PC-9 (cell line): ENCODE measurements around the gene NTNG2. TPM values are rescaled to one million over a fixed set of nuclear protein-coding genes. Genes with fewer than 3 reads are reported as not detected.

Experiments used
- BruUV-seq: library from RNA; stranded (reverse); fragments of 400-500 nt; replicated peaks from 2 replicates; lab custom pipeline; 2021; lab: Mats Ljungman, UMichigan
- CTCF ChIA-PET: fragments of 300-600 bp; sonication (Branson Sonifier 250); formaldehyde crosslinking; loops from one replicate; lab custom pipeline; 2022; ENCODE audit warnings: antibody characterized with exemption; lab: Charles Lee
- POLR2A ChIA-PET: fragments of 300-600 bp; sonication (Branson Sonifier 250); formaldehyde crosslinking; loops from one replicate; lab custom pipeline; 2022; ENCODE audit warnings: antibody characterized with exemption; ENCODE audit not compliant: unreplicated experiment; lab: Charles Lee
- DNase-seq, 2 experiments: peaks; one replicate each; pipeline versions ENCODE4 v3.0.0 to v3.0.0-alpha.2; 2015 to 2022; ENCODE audit warnings: mixed read lengths in 1 of 2
- H2AFZ ChIP-seq: fragments of 200-600 bp; sonication (generic); 2 replicates; pipeline ENCODE4 v1.8.1; 2017; ENCODE audit warnings: antibody characterized with exemption
- H3F3A ChIP-seq: fragments of 200-600 bp; sonication (generic); 2 replicates; pipeline ENCODE4 v1.8.1; 2017; ENCODE audit warnings: antibody characterized with exemption, mild to moderate bottlenecking, low read depth; ENCODE audit not compliant: insufficient read depth
- H3K27ac ChIP-seq: fragments of 200-600 bp; sonication (generic); 2 replicates; pipeline ENCODE4 v1.6.1; 2016; ENCODE audit warnings: mixed run types
- H3K27me3 ChIP-seq: fragments of 200-600 bp; sonication (generic); 2 replicates; pipeline ENCODE4 v1.6.1; 2016; ENCODE audit warnings: low read depth, mixed run types; ENCODE audit not compliant: insufficient read depth
- H3K36me3 ChIP-seq: fragments of 200-600 bp; sonication (generic); 2 replicates; pipeline ENCODE4 v1.6.1; 2016; ENCODE audit warnings: low read depth, mixed run types
- H3K4me1 ChIP-seq: fragments of 200-600 bp; sonication (generic); replicated peaks from 2 replicates; pipeline ENCODE4 v1.6.1; 2016; ENCODE audit warnings: mixed run types; ENCODE audit not compliant: insufficient read depth
- H3K4me2 ChIP-seq: fragments of 200-600 bp; sonication (generic); 2 replicates; pipeline ENCODE4 v1.6.1; 2017; ENCODE audit warnings: mixed run types
- H3K4me3 ChIP-seq: fragments of 200-600 bp; sonication (generic); 2 replicates; pipeline ENCODE4 v1.6.1; 2016; ENCODE audit warnings: mixed run types
- H3K79me2 ChIP-seq: fragments of 200-600 bp; sonication (generic); 2 replicates; pipeline ENCODE4 v1.6.1; 2017; ENCODE audit warnings: low read depth, mixed run types
- H3K9me2 ChIP-seq: fragments of 200-600 bp; sonication (generic); 2 replicates; pipeline ENCODE4 v1.8.1; 2017; ENCODE audit warnings: mild to moderate bottlenecking; ENCODE audit not compliant: insufficient read depth
- H3K9me3 ChIP-seq: fragments of 200-600 bp; sonication (generic); 2 replicates; pipeline ENCODE4 v1.8.1; 2016; ENCODE audit warnings: low read depth; ENCODE audit not compliant: insufficient read depth
- H4K20me1 ChIP-seq: fragments of 200-600 bp; sonication (generic); 2 replicates; pipeline ENCODE4 v1.8.1; 2017; ENCODE audit not compliant: insufficient read depth
- CTCF ChIP-seq: fragments of 200-600 bp; sonication (generic); conservative IDR thresholded peaks from 2 replicates; pipeline ENCODE4 v1.6.1; 2017; ENCODE audit warnings: mixed run types, antibody characterized with exemption, mild to moderate bottlenecking, moderate library complexity
- EZH2 ChIP-seq: fragments of 200-600 bp; sonication (generic); IDR thresholded peaks from 2 replicates; pipeline ENCODE4 v1.8.0; 2017; ENCODE audit warnings: antibody characterized with exemption, low read depth
- intact Hi-C: fragments of 100-400 bp; cut with micrococcal nuclease; formaldehyde crosslinking; loops from one replicate; pipeline ENCODE4 v1.10.0; 2022; ENCODE audit not compliant: unreplicated experiment
- total RNA-seq: library from RNA; stranded (reverse); gene quantifications from 2 replicates; pipeline ENCODE4 v1.2.3, GENCODE V29; 2021

The NTNG2 gene
- total RNA-seq, 1 experiment from 2014 or later: not detected

GRCh38 chr9:132142924-132143323, 18.9 kb upstream of the NTNG2 start:
- no TSS peak for BruUV-seq
- ChIA-PET POLR2A (interaction anchor here (0.6 kb wide), 1 partner anchor 25 kb away, joined by 5 read pairs; no protein-coding TSS in a partner anchor), CTCF (interaction anchor here (0.6 kb wide), 1 partner anchor 20 kb away, joined by 4 read pairs; no protein-coding TSS in a partner anchor)
- Histone ChIP-seq H3K9me3 (no peaks in the 10 kb centered on the region), H3K4me1 (no peaks in the 10 kb centered on the region), H2AFZ (no peak overlapping the region), H3K4me2 (no peak overlapping the region), H3K36me3 (no peaks in the 10 kb centered on the region), H3K4me3 (no peak overlapping the region), H3K79me2 (no peaks in the 10 kb centered on the region), H3K27ac (no peak overlapping the region), H3K9me2 (no peaks in the 10 kb centered on the region), H3K27me3 (peaks cover 90% of the 10 kb centered on the region), H4K20me1 (no peaks in the 10 kb centered on the region), H3F3A (no peaks in the 10 kb centered on the region)
- TF ChIP-seq CTCF (no peak), EZH2 (no peak)
- intact Hi-C loops: no loop called here
- no peak for DNase-seq

GRCh38 chr9:132143359-132143758, 18.5 kb upstream of the NTNG2 start:
- no peak overlapping the region for H3K4me2 ChIP-seq
- no peaks in the 10 kb centered on the region for H4K20me1 ChIP-seq
- no peak overlapping the region for H3K27ac ChIP-seq
- intact Hi-C loops: no loop called here
- no peak overlapping the region for H2AFZ ChIP-seq
- no TSS peak for BruUV-seq
- ChIA-PET CTCF (interaction anchor here (0.6 kb wide), 1 partner anchor 20 kb away, joined by 4 read pairs; no protein-coding TSS in a partner anchor), POLR2A (interaction anchor here (0.6 kb wide), 1 partner anchor 25 kb away, joined by 5 read pairs; no protein-coding TSS in a partner anchor)
- H3K27me3 ChIP-seq: peaks cover 90% of the 10 kb centered on the region
- H3K36me3 ChIP-seq: no peaks in the 10 kb centered on the region
- no peaks in the 10 kb centered on the region for H3K9me3 ChIP-seq
- no peak for TF ChIP-seq EZH2
- TF ChIP-seq CTCF: no peak
- H3K4me1 ChIP-seq: no peaks in the 10 kb centered on the region
- no peak for DNase-seq
- no peak overlapping the region for H3K4me3 ChIP-seq
- H3F3A ChIP-seq: no peaks in the 10 kb centered on the region
- H3K9me2 ChIP-seq: no peaks in the 10 kb centered on the region
- no peaks in the 10 kb centered on the region for H3K79me2 ChIP-seq

DNA sequence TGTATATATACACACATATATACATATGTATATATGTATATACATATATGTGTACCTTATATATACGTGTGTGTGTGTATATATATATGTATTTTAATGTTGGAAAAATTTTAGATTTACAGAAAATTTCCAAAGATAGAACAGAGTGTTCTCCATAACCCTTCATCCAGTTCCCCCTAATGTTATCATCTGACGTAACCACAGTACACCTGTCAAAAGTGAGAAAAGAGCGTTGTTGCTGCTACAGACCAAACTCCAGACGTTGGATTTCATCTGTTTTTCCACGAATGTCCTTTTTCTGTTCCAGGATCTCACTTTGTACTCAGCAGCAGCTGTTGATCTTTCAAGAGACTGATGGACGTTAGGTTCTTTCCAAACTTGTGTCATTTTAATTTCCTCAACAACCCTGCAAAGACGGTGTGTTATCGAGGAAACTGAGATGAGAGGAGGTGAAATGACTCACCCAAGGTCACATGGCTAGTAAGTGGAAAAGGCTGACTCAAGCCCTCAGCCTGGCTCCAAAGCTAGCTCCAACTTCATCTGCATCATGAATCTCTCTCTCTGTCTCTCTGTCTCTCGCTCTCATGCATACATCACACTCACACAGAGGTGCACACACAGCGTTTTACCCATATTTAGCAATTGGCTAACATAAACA, 17.0 kb upstream of the NTNG2 start:
- H3K79me2 ChIP-seq: no peaks in the 10 kb centered on the region
- intact Hi-C loops: no loop called here
- H3K4me2 ChIP-seq: no peak overlapping the region
- H4K20me1 ChIP-seq: no peaks in the 10 kb centered on the region
- no peak for DNase-seq
- H3K27ac ChIP-seq: no peak overlapping the region
- no peak for TF ChIP-seq CTCF
- TF ChIP-seq EZH2: no peak
- H3K9me3 ChIP-seq: no peaks in the 10 kb centered on the region
- no peaks in the 10 kb centered on the region for H3K36me3 ChIP-seq
- no peak overlapping the region for H2AFZ ChIP-seq
- no peaks in the 10 kb centered on the region for H3F3A ChIP-seq
- ChIA-PET CTCF (no interaction called here), POLR2A (no interaction called here)
- no TSS peak for BruUV-seq
- no peaks in the 10 kb centered on the region for H3K9me2 ChIP-seq
- H3K4me1 ChIP-seq: no peaks in the 10 kb centered on the region
- peaks cover 89% of the 10 kb centered on the region for H3K27me3 ChIP-seq
- H3K4me3 ChIP-seq: no peak overlapping the region
